ENCODE measurements around the gene GATAD2B. TPM values are rescaled to one million over a fixed set of nuclear protein-coding genes. Genes with fewer than 3 reads are reported as not detected.

GATAD2B gene
- total RNA-seq, 4 donors from 2014 or later = 16.7 to 28.1 (median 20.2) TPM

GRCh38 chr1:153794624-153795329 is 128.0 kb downstream of the GATAD2B start:
- H3K27ac ChIP-seq = no peak overlapping the region
- DNase-seq = no peak
- no peak overlapping the region for H3K4me3 ChIP-seq
- 63 to 80% methylated on average over 2 to 14 of the region's 14 CpGs for WGBS, 2 donors (ENCODE audit: low coverage in 1 of 2)
- TF ChIP-seq POLR2A (IDR thresholded peaks at IDR 0.05) = no peak
- no peak for TF ChIP-seq EP300 (IDR thresholded peaks at IDR 0.05; ENCODE audit: low read depth)
- no peak for TF ChIP-seq POLR2AphosphoS5 (IDR thresholded peaks at IDR 0.05)
- TF ChIP-seq CTCF (IDR thresholded peaks at IDR 0.05) = no peak
- intact Hi-C loops (cut with DNase I; ENCODE audit: low total_unique reads) = no loop called here
- H3K4me1 ChIP-seq = peaks cover 0 to 20% (median 15%) of the 10 kb centered on the region in 4 donors
- H3K36me3 ChIP-seq = no peaks in the 10 kb centered on the region
- no peaks in the 10 kb centered on the region for H3K27me3 ChIP-seq
- H3K9me3 ChIP-seq = no peaks in the 10 kb centered on the region
- in situ Hi-C loops (cut with MboI; ENCODE audit: low pct_ligation_motif_present in 1 of 4, low pct_unique_long_range_greater_than_20kb in 1 of 4, low sequenced_read_pairs in 3 of 4) = loop anchor here in 2 of 4 donors (10.0 kb wide), 2 partner anchors 190 to 200 kb away; partner anchors contain the start of genes RAB13 (in 1 of the 2) and RPS27 (in 1 of the 2)

- H3K4me3 ChIP-seq = no peak overlapping the region
- H3K36me3 ChIP-seq = no peaks in the 10 kb centered on the region
- H3K27ac ChIP-seq = no peak overlapping the region
- 87% methylated on average over 3 to 11 of the region's 12 CpGs for WGBS, 2 donors (ENCODE audit: low coverage in 1 of 2)
- no peak for DNase-seq
- intact Hi-C loops (cut with DNase I; ENCODE audit: low total_unique reads) (no loop called here), in situ Hi-C loops (cut with MboI; ENCODE audit: low pct_ligation_motif_present in 1 of 4, low pct_unique_long_range_greater_than_20kb in 1 of 4, low sequenced_read_pairs in 3 of 4) (loop anchor here in 2 of 4 donors (10.0 kb wide), 2 partner anchors 191 to 201 kb away; partner anchors contain the start of genes RAB13 (in 1 of the 2) and RPS27 (in 1 of the 2))
- peaks cover 0 to 27% (median 21%) of the 10 kb centered on the region in 4 donors for H3K4me1 ChIP-seq
- TF ChIP-seq POLR2A (IDR thresholded peaks at IDR 0.05) (no peak), EP300 (IDR thresholded peaks at IDR 0.05; ENCODE audit: low read depth) (no peak), POLR2AphosphoS5 (IDR thresholded peaks at IDR 0.05) (no peak), CTCF (IDR thresholded peaks at IDR 0.05) (no peak)
- H3K9me3 ChIP-seq = no peaks in the 10 kb centered on the region
- H3K27me3 ChIP-seq = no peaks in the 10 kb centered on the region
Measured at GRCh38 chr1:153793973-153794615, 128.7 kb downstream of the GATAD2B start.

- in situ Hi-C loops (cut with MboI; ENCODE audit: low pct_ligation_motif_present in 1 of 4, low pct_unique_long_range_greater_than_20kb in 1 of 4, low sequenced_read_pairs in 3 of 4) (loop anchor here in 2 of 4 donors (10.0 kb wide), 2 partner anchors 191 to 201 kb away; partner anchors contain the start of genes RAB13 (in 1 of the 2) and RPS27 (in 1 of the 2)), intact Hi-C loops (cut with DNase I; ENCODE audit: low total_unique reads) (no loop called here)
- Histone ChIP-seq H3K4me1 (peaks cover 0 to 29% (median 21%) of the 10 kb centered on the region in 4 donors), H3K9me3 (no peaks in the 10 kb centered on the region), H3K27ac (no peak overlapping the region), H3K36me3 (no peaks in the 10 kb centered on the region), H3K27me3 (no peaks in the 10 kb centered on the region), H3K4me3 (no peak overlapping the region)
- no peak for TF ChIP-seq EP300 (IDR thresholded peaks at IDR 0.05; ENCODE audit: low read depth)
- no peak for TF ChIP-seq CTCF (IDR thresholded peaks at IDR 0.05)
- TF ChIP-seq POLR2AphosphoS5 (IDR thresholded peaks at IDR 0.05) = no peak
- no peak for DNase-seq
- 60 to 77% methylated on average over 2 to 9 of the region's 9 CpGs for WGBS, 2 donors (ENCODE audit: low coverage in 1 of 2)
Measured at GRCh38 chr1:153793261-153793972, 129.4 kb downstream of the GATAD2B start.

- no peak for DNase-seq
Measured at GRCh38 chr1:153792631-153793041, 130.1 kb downstream of the GATAD2B start.

More at GRCh38 chr1:153792631-153793041, 130.1 kb downstream of the GATAD2B start:
- Histone ChIP-seq H3K36me3 (no peaks in the 10 kb centered on the region), H3K4me3 (no peak overlapping the region), H3K4me1 (peaks cover 0 to 29% (median 21%) of the 10 kb centered on the region in 4 donors), H3K9me3 (no peaks in the 10 kb centered on the region), H3K27ac (no peak overlapping the region), H3K27me3 (peaks cover 4% of the 10 kb centered on the region)
- intact Hi-C loops (cut with DNase I; ENCODE audit: low total_unique reads) = no loop called here
- TF ChIP-seq POLR2A (IDR thresholded peaks at IDR 0.05) (no peak), EP300 (IDR thresholded peaks at IDR 0.05; ENCODE audit: low read depth) (no peak), POLR2AphosphoS5 (IDR thresholded peaks at IDR 0.05) (no peak), CTCF (IDR thresholded peaks at IDR 0.05) (no peak)
- in situ Hi-C loops (cut with MboI; ENCODE audit: low pct_ligation_motif_present in 1 of 4, low pct_unique_long_range_greater_than_20kb in 1 of 4, low sequenced_read_pairs in 3 of 4) = loop anchor here in 2 of 4 donors (10.0 kb wide), 2 partner anchors 192 to 202 kb away; partner anchors contain the start of genes RAB13 (in 1 of the 2) and RPS27 (in 1 of the 2)
- 86 to 93% methylated on average over 7 to 11 of the region's 11 CpGs for WGBS, 2 donors (ENCODE audit: low coverage in 1 of 2)
